ENCODE results near the gene PLCH2. TPM values are rescaled to one million over a fixed set of nuclear protein-coding genes. Genes with fewer than 3 reads are reported as not detected.

PLCH2 gene
- polyA plus RNA-seq, 1 donor from 2014 or later, result 5.7 TPM

GRCh38 chr1:2527556-2527860 lies 51.4 kb downstream of the PLCH2 start:
- Histone ChIP-seq H3K27me3 (ENCODE audit: insufficient read depth, low read depth, low read length) (no peaks in the 10 kb centered on the region), H3F3A (ENCODE audit: insufficient read depth, low read length, poor library complexity, severe bottlenecking) (no peaks in the 10 kb centered on the region), H3K27ac (ENCODE audit: low read length) (no peak overlapping the region), H3K36me3 (ENCODE audit: insufficient read depth, low read length) (no peaks in the 10 kb centered on the region), H3K9me3 (ENCODE audit: low read length) (no peaks in the 10 kb centered on the region), H3K79me2 (replicated peaks; ENCODE audit: insufficient read depth, low read length) (peaks cover 49% of the 10 kb centered on the region), H3K4me3 (ENCODE audit: low read length) (no peak overlapping the region), H3K9me2 (ENCODE audit: insufficient read depth, low read length) (no peaks in the 10 kb centered on the region), H2AFZ (ENCODE audit: low read depth, low read length) (no peak overlapping the region), H4K20me1 (ENCODE audit: insufficient read depth) (peaks cover 10% of the 10 kb centered on the region), H3K9ac (ENCODE audit: low read length) (no peak overlapping the region), H3K4me2 (ENCODE audit: low read length) (no peak overlapping the region)
- TF ChIP-seq MXI1 (conservative IDR thresholded peaks at IDR 0.05; ENCODE audit: poor library complexity, severe bottlenecking), result no peak
- no peak for TF ChIP-seq EZH2 (IDR thresholded peaks at IDR 0.05; ENCODE audit: borderline replicate concordance, insufficient read depth, low read length, poor library complexity, severe bottlenecking)
- no peak for TF ChIP-seq TAF1 (IDR thresholded peaks at IDR 0.05; ENCODE audit: low read depth)
- no peak for TF ChIP-seq SMC3 (conservative IDR thresholded peaks at IDR 0.05; ENCODE audit: poor library complexity)
- TF ChIP-seq CTCF (IDR thresholded peaks at IDR 0.05; ENCODE audit: poor library complexity, severe bottlenecking), result no peak
- TF ChIP-seq EP300 (conservative IDR thresholded peaks at IDR 0.05; ENCODE audit: poor library complexity, severe bottlenecking), result no peak
- no peak for TF ChIP-seq REST (IDR thresholded peaks at IDR 0.05; ENCODE audit: borderline replicate concordance)
- TF ChIP-seq RAD21 (conservative IDR thresholded peaks at IDR 0.05), result no peak
- TF ChIP-seq POLR2AphosphoS5 (IDR thresholded peaks at IDR 0.05), result no peak

- H2AFZ ChIP-seq (ENCODE audit: low read depth, low read length), result no peak overlapping the region
- no peaks in the 10 kb centered on the region for H3K9me3 ChIP-seq (ENCODE audit: low read length)
- H3K4me2 ChIP-seq (ENCODE audit: low read length), result no peak overlapping the region
- H3K4me3 ChIP-seq (ENCODE audit: low read length), result no peak overlapping the region
- TF ChIP-seq SMC3 (conservative IDR thresholded peaks at IDR 0.05; ENCODE audit: poor library complexity) (no peak), EZH2 (IDR thresholded peaks at IDR 0.05; ENCODE audit: borderline replicate concordance, insufficient read depth, low read length, poor library complexity, severe bottlenecking) (no peak), REST (IDR thresholded peaks at IDR 0.05; ENCODE audit: borderline replicate concordance) (no peak), MXI1 (conservative IDR thresholded peaks at IDR 0.05; ENCODE audit: poor library complexity, severe bottlenecking) (no peak)
- no peaks in the 10 kb centered on the region for H3K36me3 ChIP-seq (ENCODE audit: insufficient read depth, low read length)
- no peak overlapping the region for H3K9ac ChIP-seq (ENCODE audit: low read length)
- peaks cover 44% of the 10 kb centered on the region for H3K79me2 ChIP-seq (replicated peaks; ENCODE audit: insufficient read depth, low read length)
- H4K20me1 ChIP-seq (ENCODE audit: insufficient read depth), result peaks cover 10% of the 10 kb centered on the region
- H3K27ac ChIP-seq (ENCODE audit: low read length), result no peak overlapping the region
- no peaks in the 10 kb centered on the region for H3K27me3 ChIP-seq (ENCODE audit: insufficient read depth, low read depth, low read length)
- H3F3A ChIP-seq (ENCODE audit: insufficient read depth, low read length, poor library complexity, severe bottlenecking), result no peaks in the 10 kb centered on the region
- no peaks in the 10 kb centered on the region for H3K9me2 ChIP-seq (ENCODE audit: insufficient read depth, low read length)
Observed at GRCh38 chr1:2528016-2528415, 51.9 kb downstream of the PLCH2 start.
